Activated T-helper 1 cell treated with anti-CD3 and anti-CD28 coated beads, Interleukin-2, amount 50 U/mL, for 16 hours (primary cell): ENCODE measurements around the gene AGA.

Source experiments
- DNase-seq, 2 donors: peaks; one replicate each; pipeline ENCODE4 v3.0.0-alpha.2; 2020; ENCODE audit warnings: low read depth in 1 of 2, low spot score in 1 of 2

AGA gene

DNA sequence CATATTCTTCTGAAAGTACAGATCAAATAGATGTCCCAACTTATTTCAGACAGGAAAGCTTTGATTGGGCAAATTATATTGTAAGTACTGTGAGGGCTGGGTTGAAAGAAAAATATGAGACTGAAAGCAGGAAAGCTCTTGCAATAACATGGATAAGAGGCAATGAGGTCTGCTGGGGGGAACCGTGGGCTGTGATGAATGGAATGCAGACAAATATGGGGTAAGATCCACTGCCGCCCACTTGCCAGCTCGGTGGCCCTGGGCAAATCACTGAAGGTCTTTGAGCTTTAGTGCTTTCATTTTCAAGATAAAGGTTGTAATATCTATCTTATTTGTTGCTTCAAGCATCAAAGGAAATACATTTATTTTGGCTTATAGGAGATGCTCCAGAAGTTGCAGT lies 51.0 kb downstream of the AGA start:
- DNase-seq, result no peak

DNA sequence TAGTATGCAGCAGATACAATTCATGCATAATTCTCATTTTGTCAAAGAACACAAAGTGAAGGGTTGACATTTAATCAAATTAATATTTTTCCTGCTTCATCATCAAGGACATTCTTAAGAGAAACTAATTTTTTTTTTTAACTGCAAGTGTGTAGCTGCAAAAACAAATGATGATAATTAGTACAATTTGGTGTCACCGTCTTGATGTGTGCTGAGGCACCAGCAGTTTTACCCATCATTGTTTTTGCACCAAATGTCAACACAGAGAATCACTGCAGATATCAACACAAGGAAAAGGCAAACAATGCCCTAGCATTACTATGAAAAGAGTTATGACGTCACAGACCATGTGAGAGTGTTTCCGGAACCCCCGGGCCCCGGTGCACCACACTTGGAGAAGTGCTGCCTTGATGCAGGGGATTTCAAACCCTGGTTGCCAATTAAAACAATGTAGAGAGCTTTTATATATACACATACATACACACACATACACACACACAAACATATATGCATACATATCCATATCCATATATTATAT lies 55.9 kb downstream of the AGA start:
- DNase-seq, result no peak

DNA sequence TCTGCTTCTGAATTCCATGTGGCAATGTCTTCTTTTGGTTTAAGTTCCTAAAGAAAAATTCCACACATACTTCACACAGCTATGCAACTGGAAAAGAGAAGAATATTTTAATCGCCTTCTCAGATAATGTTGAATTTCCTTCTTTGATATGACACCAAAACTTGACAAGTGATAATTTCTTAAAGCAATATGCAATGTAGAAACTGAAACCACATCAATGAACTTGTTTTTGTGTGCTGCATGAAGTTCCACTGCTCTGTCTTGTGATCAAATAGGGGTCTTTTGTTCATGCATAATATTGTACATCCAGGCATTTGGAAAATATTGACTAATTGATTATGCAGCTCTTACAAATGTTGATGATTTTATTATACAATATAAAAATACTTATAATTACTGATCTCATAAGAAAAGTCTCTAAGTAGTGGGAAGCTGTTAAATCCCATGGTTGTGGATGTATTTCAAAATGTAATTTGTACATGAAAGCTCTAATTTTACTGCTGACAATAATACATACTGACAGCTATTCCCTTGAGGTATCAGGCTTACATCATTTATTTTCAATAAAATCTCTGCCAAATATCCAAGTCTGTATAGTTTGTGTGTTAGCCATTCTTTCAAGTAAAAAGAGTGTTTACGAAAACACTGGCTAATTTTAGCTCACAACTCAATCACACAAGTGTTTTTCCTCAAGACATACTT lies 56.5 kb downstream of the AGA start:
- DNase-seq, result no peak

DNA sequence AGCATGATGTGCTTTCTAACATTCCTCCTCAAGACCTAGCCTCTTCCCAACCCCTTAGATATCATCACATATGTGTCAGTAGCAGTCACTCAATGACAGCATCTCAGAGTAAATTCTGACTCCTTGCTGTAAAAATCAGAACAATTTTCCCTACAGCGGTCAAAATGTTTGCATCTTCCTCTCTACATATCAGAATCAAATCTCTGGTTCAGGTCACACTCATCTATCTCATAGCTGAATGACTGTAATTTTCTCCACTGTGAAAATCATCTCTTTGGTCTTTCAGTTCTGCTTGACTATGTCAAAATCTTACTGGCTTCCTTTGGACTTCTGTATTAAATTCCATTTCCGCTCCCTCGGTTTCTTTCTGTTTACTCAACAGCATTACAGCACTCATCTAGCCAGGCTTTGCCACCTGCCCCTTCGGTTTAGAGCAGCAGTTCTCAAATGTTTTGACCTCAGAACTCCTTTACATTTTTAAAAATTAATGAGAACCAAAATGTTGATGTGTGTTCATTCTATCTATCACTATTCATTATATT lies 57.3 kb downstream of the AGA start:
- no peak for DNase-seq

DNA sequence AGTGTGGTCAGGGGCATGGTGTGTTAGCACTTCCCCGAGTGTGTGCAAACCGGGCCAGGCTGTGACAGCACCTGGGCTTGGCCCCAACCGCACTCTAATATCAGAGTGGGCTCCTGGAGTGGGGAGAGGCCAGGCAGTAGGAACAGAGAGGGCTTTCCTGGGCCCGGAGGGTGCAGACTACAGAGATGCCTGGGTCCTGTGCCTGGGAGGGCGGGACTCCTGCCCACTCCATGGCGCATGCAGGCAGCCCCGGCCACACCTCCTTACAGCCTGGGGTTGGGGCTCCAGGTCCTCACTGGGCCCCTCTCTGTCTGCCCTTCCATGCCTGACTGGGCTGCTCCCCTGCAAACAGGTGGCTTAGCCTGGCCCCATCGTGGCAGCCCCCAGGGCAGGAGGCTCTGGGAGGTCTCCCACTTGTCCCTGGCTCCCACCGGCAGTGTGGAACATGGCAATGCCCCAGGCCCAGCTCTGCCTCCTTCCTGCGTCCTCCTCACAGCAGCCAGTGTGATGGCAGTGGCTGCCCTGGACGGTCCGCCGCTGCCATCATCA lies 60.4 kb downstream of the AGA start:
- no peak for DNase-seq
